Measurements from ENCODE around the gene TBCD.
"Not testable (repeated sequence)": the region's sequence is repeated elsewhere in the genome, so short reads cannot be mapped to it uniquely, and the experiment has no call there.

The TBCD gene

GRCh38 chr17:82740906-82741759, 10.7 kb upstream of the TBCD start:
- H3K4me2 ChIP-seq = no peak overlapping the region
- no peak for TF ChIP-seq Cebpa-rat (IDR thresholded peaks at IDR 0.05)
- no peak overlapping the region for H3K9ac ChIP-seq
- peaks cover 0 to 37% (median 20%) of the 10 kb centered on the region in 11 experiments; a peak in 16 of 22 replicates for H3K36me3 ChIP-seq
- H3K27ac ChIP-seq = no peak overlapping the region
- peaks cover 47 to 64% (median 59%) of the 10 kb centered on the region in 11 experiments for H3K9me3 ChIP-seq (replicated peaks in 1 of 11)
- H3K4me3 ChIP-seq = peak overlapping the region in 3 of 10 experiments; percentile 11 to 18 (median 16); a peak in 2 of 20 replicates
- H3K4me1 ChIP-seq = no peaks in the 10 kb centered on the region
- H3K27me3 ChIP-seq = peaks cover 1 to 11% (median 8%) of the 10 kb centered on the region in 11 experiments; a peak in 15 of 22 replicates
- H4K20me1 ChIP-seq = peaks cover 0 to 3% (median 0%) of the 10 kb centered on the region in 11 experiments; a peak in 1 of 22 replicates

DNA sequence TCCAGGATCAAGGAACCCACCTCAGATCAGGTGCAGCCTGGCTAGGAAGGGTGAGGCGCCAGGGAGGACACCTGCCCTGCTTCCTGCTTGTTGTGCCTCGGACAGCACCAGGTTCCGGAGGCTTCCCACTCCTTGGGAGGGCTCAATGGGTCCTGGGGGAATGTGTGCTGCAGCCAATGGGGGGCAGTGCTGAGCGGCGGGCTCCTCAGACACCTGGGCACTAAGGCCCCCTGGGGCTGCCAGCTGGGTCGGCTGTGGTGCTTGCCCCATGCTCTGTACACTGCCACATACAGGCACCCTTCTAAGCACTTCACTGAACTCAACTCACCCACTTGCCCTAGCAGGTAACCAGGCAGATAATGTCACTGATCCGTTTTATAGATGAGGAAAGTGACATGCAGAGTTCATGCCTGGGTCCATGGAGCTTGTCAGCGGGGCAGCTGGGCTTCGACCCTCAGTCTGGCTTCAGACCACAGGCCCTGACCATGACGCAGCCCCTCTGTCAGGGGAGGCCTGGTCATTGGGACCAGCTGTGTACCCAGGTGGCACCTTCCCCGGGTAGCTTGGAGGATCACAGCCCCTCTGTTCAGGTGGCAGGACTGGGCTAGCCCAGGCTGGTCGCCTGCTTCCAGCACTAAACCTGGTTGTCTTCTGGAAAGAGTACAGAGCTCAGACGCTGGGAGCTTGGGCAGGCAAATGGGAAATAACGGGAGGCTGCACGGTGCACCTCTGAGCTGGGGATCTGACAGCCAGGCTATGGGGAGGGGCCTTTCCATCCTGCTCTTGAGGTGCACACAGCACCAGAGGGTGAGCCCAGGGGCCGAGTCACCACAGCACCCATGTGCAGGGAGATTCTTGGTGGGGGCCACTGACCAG, 8.3 kb upstream of the TBCD start:
- H4K20me1 ChIP-seq = no peaks in the 10 kb centered on the region
- no peaks in the 10 kb centered on the region for H3K27me3 ChIP-seq
- TF ChIP-seq Cebpa-rat (IDR thresholded peaks at IDR 0.05) = no peak
- H3K9ac ChIP-seq = no peak overlapping the region
- no peaks in the 10 kb centered on the region for H3K4me1 ChIP-seq
- H3K27ac ChIP-seq = no peak overlapping the region
- H3K36me3 ChIP-seq = peaks cover 0 to 46% (median 20%) of the 10 kb centered on the region in 11 experiments; a peak in 16 of 22 replicates
- no peak overlapping the region for H3K4me3 ChIP-seq
- H3K9me3 ChIP-seq (replicated peaks in 1 of 11) = peaks cover 60 to 89% (median 82%) of the 10 kb centered on the region in 11 experiments
- H3K4me2 ChIP-seq = no peak overlapping the region

- H3K27ac ChIP-seq, H3K4me1 ChIP-seq: not testable (repeated sequence)
- peaks cover 0 to 55% (median 28%) of the 10 kb centered on the region in 11 experiments; a peak in 16 of 22 replicates for H3K36me3 ChIP-seq
These were observed 7.1 kb upstream of the TBCD start for GRCh38 chr17:82744736-82745135.

GRCh38 chr17:82745524-82745923, 6.3 kb upstream of the TBCD start:
- Histone ChIP-seq H3K4me2 (no peak overlapping the region), H3K27ac (no peak overlapping the region), H3K27me3 (no peaks in the 10 kb centered on the region), H3K9ac (no peak overlapping the region), H3K4me1 (no peaks in the 10 kb centered on the region), H3K9me3 (replicated peaks in 1 of 11) (peaks cover 55 to 93% (median 86%) of the 10 kb centered on the region in 11 experiments), H3K4me3 (no peak overlapping the region), H4K20me1 (no peaks in the 10 kb centered on the region), H3K36me3 (peaks cover 0 to 48% (median 22%) of the 10 kb centered on the region in 11 experiments; a peak in 16 of 22 replicates)
- no peak for TF ChIP-seq Cebpa-rat (IDR thresholded peaks at IDR 0.05)

More at GRCh38 chr17:82744736-82745135, 7.1 kb upstream of the TBCD start:
- not testable (repeated sequence) for H3K9ac ChIP-seq, H3K4me2 ChIP-seq, H3K27me3 ChIP-seq, H4K20me1 ChIP-seq, H3K4me3 ChIP-seq
- H3K9me3 ChIP-seq (replicated peaks in 1 of 11) = peaks cover 62 to 94% (median 88%) of the 10 kb centered on the region in 11 experiments

- H3K27me3 ChIP-seq = no peaks in the 10 kb centered on the region
- peaks cover 30 to 61% (median 55%) of the 10 kb centered on the region in 11 experiments for H3K9me3 ChIP-seq (replicated peaks in 1 of 11)
- TF ChIP-seq Cebpa-rat (IDR thresholded peaks at IDR 0.05) = no peak
- no peak overlapping the region for H3K27ac ChIP-seq
- H3K4me3 ChIP-seq = no peak overlapping the region
- peaks cover 0 to 18% (median 8%) of the 10 kb centered on the region in 11 experiments; a peak in 7 of 22 replicates for H3K36me3 ChIP-seq
- H4K20me1 ChIP-seq = peaks cover 0 to 18% (median 17%) of the 10 kb centered on the region in 11 experiments; a peak in 15 of 22 replicates
- no peak overlapping the region for H3K4me2 ChIP-seq
- H3K9ac ChIP-seq = no peak overlapping the region
- H3K4me1 ChIP-seq = peaks cover 11 to 13% (median 12%) of the 10 kb centered on the region in 10 experiments
These were observed 3.1 kb upstream of the TBCD start for GRCh38 chr17:82748756-82749155.

DNA sequence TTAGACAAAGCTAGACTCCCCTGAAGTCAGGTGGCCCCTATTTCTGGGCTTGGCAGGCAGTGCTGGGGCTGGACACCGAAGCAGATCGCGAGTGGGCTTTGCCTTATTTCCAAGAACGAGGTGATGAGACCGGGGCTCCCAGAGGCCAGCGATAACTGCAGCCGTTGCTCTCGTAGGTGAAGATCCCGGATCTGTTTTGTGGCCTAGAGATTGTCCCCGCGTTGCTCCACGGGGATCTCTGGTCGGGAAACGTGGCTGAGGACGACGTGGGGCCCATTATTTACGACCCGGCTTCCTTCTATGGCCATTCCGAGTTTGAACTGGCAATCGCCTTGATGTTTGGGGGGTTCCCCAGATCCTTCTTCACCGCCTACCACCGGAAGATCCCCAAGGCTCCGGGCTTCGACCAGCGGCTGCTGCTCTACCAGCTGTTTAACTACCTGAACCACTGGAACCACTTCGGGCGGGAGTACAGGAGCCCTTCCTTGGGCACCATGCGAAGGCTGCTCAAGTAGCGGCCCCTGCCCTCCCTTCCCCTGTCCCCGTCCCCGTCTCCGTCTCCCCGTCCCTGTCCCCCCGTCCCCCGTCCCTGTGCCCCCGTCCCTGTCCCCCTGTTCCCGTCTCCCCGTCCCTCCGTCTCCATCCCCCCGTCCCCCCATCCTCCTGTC, 1.5 kb upstream of the TBCD start:
- peaks cover 21 to 27% (median 23%) of the 10 kb centered on the region in 10 experiments for H3K4me1 ChIP-seq
- H3K4me2 ChIP-seq = no peak overlapping the region
- peaks cover 0 to 34% (median 31%) of the 10 kb centered on the region in 11 experiments; a peak in 16 of 22 replicates for H4K20me1 ChIP-seq
- peaks cover 0 to 25% (median 8%) of the 10 kb centered on the region in 11 experiments; a peak in 7 of 22 replicates for H3K36me3 ChIP-seq
- H3K27me3 ChIP-seq = no peaks in the 10 kb centered on the region
- TF ChIP-seq Cebpa-rat (IDR thresholded peaks at IDR 0.05) = no peak
- peaks cover 23 to 51% (median 49%) of the 10 kb centered on the region in 11 experiments for H3K9me3 ChIP-seq (replicated peaks in 1 of 11)
- no peak overlapping the region for H3K27ac ChIP-seq
- H3K4me3 ChIP-seq = no peak overlapping the region
- no peak overlapping the region for H3K9ac ChIP-seq

- Histone ChIP-seq H3K4me1 (peaks cover 21 to 35% (median 28%) of the 10 kb centered on the region in 10 experiments), H3K36me3 (peaks cover 0 to 28% (median 16%) of the 10 kb centered on the region in 11 experiments; a peak in 15 of 22 replicates), H3K9me3 (replicated peaks in 1 of 11) (peaks cover 15 to 43% (median 41%) of the 10 kb centered on the region in 11 experiments), H3K27me3 (no peaks in the 10 kb centered on the region), H3K4me2 (peak overlapping the region; percentile 72 to 92 (median 83)), H4K20me1 (peaks cover 0 to 42% (median 39%) of the 10 kb centered on the region in 11 experiments; a peak in 16 of 22 replicates), H3K27ac (peak overlapping the region in 10 of 11 experiments; percentile 56 to 82 (median 75); a peak in 19 of 22 replicates), H3K9ac (peak overlapping the region; percentile 67 to 85 (median 78); a peak in 21 of 22 replicates), H3K4me3 (peak overlapping the region; percentile 58 to 77 (median 66))
- no peak for TF ChIP-seq Cebpa-rat (IDR thresholded peaks at IDR 0.05)
These were observed 694 bp upstream of the TBCD start for GRCh38 chr17:82751171-82751570.

Measured in BLaER1 treated with 17β-estradiol and CSF1 and Interleukin-3, amounts not matched to agents 10 nM and 100 nM (cell line).